SK-N-SH treated with all-trans-retinoic acid at 6 μM for 48 hours (cell line): ENCODE results near the gene FDCSP.

Experiments
- ATAC-seq: fragments of 200-7000 bp; cut with Tn5 transposase; 3 replicates; pipeline ENCODE4 v1.9.1; 2020; ENCODE audit warnings: mild to moderate bottlenecking, moderate library complexity
- ARNTL ChIP-seq: fragments of 450-650 bp; formaldehyde crosslinking; IDR thresholded peaks from 2 replicates; pipeline ENCODE4 v1.5.0; 2020; ENCODE audit warnings: low read depth, mild to moderate bottlenecking, moderate library complexity, borderline replicate concordance
- BACH2 ChIP-seq: fragments of 250-450 bp; sonication (Bioruptor Pico); IDR thresholded peaks from 2 replicates; pipeline ENCODE4 v1.9.0; 2021; ENCODE audit warnings: mild to moderate bottlenecking, borderline replicate concordance
- CSDC2 ChIP-seq: fragments of 250-450 bp; sonication (Bioruptor Pico); IDR thresholded peaks from 2 replicates; pipeline ENCODE4 v1.5.0; 2020; ENCODE audit warnings: mild to moderate bottlenecking, moderate library complexity
- ESRRG ChIP-seq: fragments of 250-450 bp; sonication (Bioruptor Pico); IDR thresholded peaks from 2 replicates; pipeline ENCODE4 v1.6.1; 2021; ENCODE audit warnings: mild to moderate bottlenecking
- GLIS3 ChIP-seq: fragments of 250-450 bp; sonication (Bioruptor Pico); IDR thresholded peaks from 2 replicates; pipeline ENCODE4 v1.5.0; 2020; ENCODE audit warnings: mild to moderate bottlenecking, moderate library complexity
- ISL1 ChIP-seq: fragments of 250-450 bp; sonication (Bioruptor Pico); IDR thresholded peaks from 2 replicates; pipeline ENCODE4 v2.1.2; 2022; ENCODE audit warnings: mild to moderate bottlenecking, moderate library complexity
- OSR1 ChIP-seq: fragments of 250-450 bp; sonication (Bioruptor Pico); IDR thresholded peaks from 2 replicates; pipeline ENCODE4 v1.8.0; 2022; ENCODE audit warnings: moderate library complexity, mild to moderate bottlenecking, inconsistent platforms
- POU6F1 ChIP-seq: fragments of 250-450 bp; sonication (Bioruptor Pico); IDR thresholded peaks from 2 replicates; pipeline ENCODE4 v1.8.0; 2021; ENCODE audit warnings: low read depth, mild to moderate bottlenecking, moderate library complexity, borderline replicate concordance
- PPARA ChIP-seq: fragments of 250-450 bp; sonication (Bioruptor Pico); IDR thresholded peaks from 2 replicates; pipeline ENCODE4 v1.5.0; 2020; ENCODE audit warnings: mild to moderate bottlenecking, borderline replicate concordance
- RARB ChIP-seq: fragments of 250-450 bp; sonication (Bioruptor Pico); IDR thresholded peaks from 2 replicates; pipeline ENCODE4 v1.8.0; 2021; ENCODE audit warnings: mild to moderate bottlenecking, moderate library complexity
- TCF4 ChIP-seq: fragments of 250-450 bp; sonication (Bioruptor Pico); IDR thresholded peaks from 2 replicates; pipeline ENCODE4 v1.8.0; 2021; ENCODE audit warnings: mild to moderate bottlenecking, moderate library complexity, borderline replicate concordance
- TOX ChIP-seq: fragments of 250-450 bp; sonication (Bioruptor Pico); IDR thresholded peaks from 2 replicates; pipeline ENCODE4 v1.8.0; 2021; ENCODE audit warnings: mild to moderate bottlenecking, moderate library complexity, borderline replicate concordance
- TSHZ2 ChIP-seq: fragments of 250-450 bp; sonication (Bioruptor Pico); IDR thresholded peaks from 2 replicates; pipeline ENCODE4 v1.5.0; 2020; ENCODE audit warnings: mild to moderate bottlenecking, moderate library complexity
- ZC3H10 ChIP-seq: fragments of 250-450 bp; sonication (Bioruptor Pico); IDR thresholded peaks from 2 replicates; pipeline ENCODE4 v1.5.1; 2021; ENCODE audit warnings: mild to moderate bottlenecking, moderate library complexity
- ZFP3 ChIP-seq: fragments of 250-450 bp; sonication (Bioruptor Pico); IDR thresholded peaks from 2 replicates; pipeline ENCODE4 v1.5.0; 2020; ENCODE audit warnings: mild to moderate bottlenecking, moderate library complexity
- ZFP30 ChIP-seq: fragments of 450-650 bp; formaldehyde crosslinking; IDR thresholded peaks from 2 replicates; pipeline ENCODE4 v1.5.0; 2022; ENCODE audit warnings: mild to moderate bottlenecking, moderate library complexity
- ZNF565 ChIP-seq: fragments of 450-650 bp; formaldehyde crosslinking; conservative IDR thresholded peaks from 2 replicates; pipeline ENCODE4 v1.5.0; 2020; ENCODE audit warnings: low read depth, mild to moderate bottlenecking, moderate library complexity
- ZNF70 ChIP-seq: fragments of 450-650 bp; formaldehyde crosslinking; IDR thresholded peaks from 2 replicates; pipeline ENCODE4 v1.5.0; 2020; ENCODE audit warnings: mild to moderate bottlenecking, moderate library complexity
- ZNF8 ChIP-seq: fragments of 450-650 bp; formaldehyde crosslinking; IDR thresholded peaks from 2 replicates; pipeline ENCODE4 v1.5.0; 2020; ENCODE audit warnings: mild to moderate bottlenecking, moderate library complexity
- TF ChIP-seq, protein P1 (sequence below): fragments of 250-450 bp; sonication (Bioruptor Pico); IDR thresholded peaks from 2 replicates; pipeline ENCODE4 v1.8.0; 2020; ENCODE audit warnings: mild to moderate bottlenecking, moderate library complexity, borderline replicate concordance
- TF ChIP-seq, protein P2 (sequence below): fragments of 250-450 bp; sonication (Bioruptor Pico); IDR thresholded peaks from 2 replicates; pipeline ENCODE4 v1.5.1; 2020; ENCODE audit warnings: low read depth, mild to moderate bottlenecking, moderate library complexity

The FDCSP gene

GRCh38 chr4:70192895-70193294 is 33.0 kb upstream of the FDCSP start (continued):
- TF ChIP-seq ESRRG (CRISPR knock-in tag), result no peak

DNA sequence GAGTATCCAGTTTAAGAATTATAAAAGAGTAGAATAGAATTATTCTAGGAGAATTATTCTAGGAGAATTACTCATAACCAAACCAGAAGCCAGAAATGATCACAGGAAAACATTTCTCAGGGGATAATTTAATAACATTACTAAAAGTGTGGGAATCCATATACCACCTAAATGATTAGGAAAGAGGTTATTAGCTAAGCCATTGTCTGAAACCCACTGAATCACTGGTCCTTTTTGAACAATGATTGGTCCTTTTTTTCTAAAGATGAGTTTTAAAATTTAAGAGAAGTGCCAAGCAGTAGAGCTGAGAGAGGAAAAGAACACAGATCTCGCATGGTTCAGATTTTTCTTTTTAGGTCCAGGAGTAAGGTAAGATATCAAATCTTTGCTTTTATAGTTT is 30.5 kb upstream of the FDCSP start, which contains the start of gene ODAM:
Gene ODAM (plus strand): TSS at position 301 of the 400 bp plus-strand sequence. CDS start 819 bp downstream, outside the sequence.
- no peak for ATAC-seq
- TF ChIP-seq CSDC2, result no peak
- no peak for TF ChIP-seq OSR1 (CRISPR knock-in tag)
- TF ChIP-seq ARNTL (CRISPR knock-in tag), result no peak
- TF ChIP-seq TSHZ2 (CRISPR knock-in tag), result no peak
- no peak for TF ChIP-seq GLIS3 (CRISPR knock-in tag)
- TF ChIP-seq ZNF8 (CRISPR knock-in tag), result no peak
- TF ChIP-seq, protein P1, sequence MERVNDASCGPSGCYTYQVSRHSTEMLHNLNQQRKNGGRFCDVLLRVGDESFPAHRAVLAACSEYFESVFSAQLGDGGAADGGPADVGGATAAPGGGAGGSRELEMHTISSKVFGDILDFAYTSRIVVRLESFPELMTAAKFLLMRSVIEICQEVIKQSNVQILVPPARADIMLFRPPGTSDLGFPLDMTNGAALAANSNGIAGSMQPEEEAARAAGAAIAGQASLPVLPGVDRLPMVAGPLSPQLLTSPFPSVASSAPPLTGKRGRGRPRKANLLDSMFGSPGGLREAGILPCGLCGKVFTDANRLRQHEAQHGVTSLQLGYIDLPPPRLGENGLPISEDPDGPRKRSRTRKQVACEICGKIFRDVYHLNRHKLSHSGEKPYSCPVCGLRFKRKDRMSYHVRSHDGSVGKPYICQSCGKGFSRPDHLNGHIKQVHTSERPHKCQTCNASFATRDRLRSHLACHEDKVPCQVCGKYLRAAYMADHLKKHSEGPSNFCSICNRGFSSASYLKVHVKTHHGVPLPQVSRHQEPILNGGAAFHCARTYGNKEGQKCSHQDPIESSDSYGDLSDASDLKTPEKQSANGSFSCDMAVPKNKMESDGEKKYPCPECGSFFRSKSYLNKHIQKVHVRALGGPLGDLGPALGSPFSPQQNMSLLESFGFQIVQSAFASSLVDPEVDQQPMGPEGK, result no peak
- TF ChIP-seq TCF4, result no peak
- TF ChIP-seq ZNF565 (CRISPR knock-in tag), result no peak
- TF ChIP-seq BACH2 (CRISPR knock-in tag), result no peak
- TF ChIP-seq, protein P2, sequence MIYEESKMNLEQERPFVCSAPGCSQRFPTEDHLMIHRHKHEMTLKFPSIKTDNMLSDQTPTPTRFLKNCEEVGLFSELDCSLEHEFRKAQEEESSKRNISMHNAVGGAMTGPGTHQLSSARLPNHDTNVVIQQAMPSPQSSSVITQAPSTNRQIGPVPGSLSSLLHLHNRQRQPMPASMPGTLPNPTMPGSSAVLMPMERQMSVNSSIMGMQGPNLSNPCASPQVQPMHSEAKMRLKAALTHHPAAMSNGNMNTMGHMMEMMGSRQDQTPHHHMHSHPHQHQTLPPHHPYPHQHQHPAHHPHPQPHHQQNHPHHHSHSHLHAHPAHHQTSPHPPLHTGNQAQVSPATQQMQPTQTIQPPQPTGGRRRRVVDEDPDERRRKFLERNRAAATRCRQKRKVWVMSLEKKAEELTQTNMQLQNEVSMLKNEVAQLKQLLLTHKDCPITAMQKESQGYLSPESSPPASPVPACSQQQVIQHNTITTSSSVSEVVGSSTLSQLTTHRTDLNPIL, result no peak
- TF ChIP-seq ISL1 (CRISPR knock-in tag), result no peak
- TF ChIP-seq RARB, result no peak
- TF ChIP-seq ZFP30 (CRISPR knock-in tag), result no peak
- TF ChIP-seq PPARA, result no peak
- TF ChIP-seq POU6F1 (CRISPR knock-in tag), result no peak
- no peak for TF ChIP-seq ZC3H10 (CRISPR knock-in tag)
- TF ChIP-seq, all 23 proteins: peak for 0

DNA sequence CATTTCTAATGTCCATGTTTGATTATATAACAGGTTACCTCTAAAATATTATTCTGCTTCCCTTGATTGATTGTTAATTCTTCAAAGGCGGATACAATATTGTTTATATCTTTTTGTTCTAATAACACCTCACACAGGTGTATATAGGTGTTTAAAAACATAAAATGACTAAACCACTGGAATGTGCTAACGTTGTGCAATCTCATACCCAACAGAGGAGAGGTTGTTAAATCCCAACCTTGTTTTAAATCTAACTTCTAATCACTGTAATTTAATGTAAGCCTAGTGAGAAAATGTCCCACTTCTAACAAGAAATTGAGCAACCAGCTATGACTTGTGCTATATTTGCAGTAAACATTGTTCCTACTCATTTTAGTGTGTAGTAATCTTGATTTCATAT is 29.1 kb upstream of the FDCSP start:
- TF ChIP-seq ZNF565 (CRISPR knock-in tag), result no peak
- no peak for TF ChIP-seq OSR1 (CRISPR knock-in tag)
- no peak for TF ChIP-seq CSDC2
- TF ChIP-seq, all 23 proteins: peak for 0
- ATAC-seq, result no peak

- ATAC-seq, result no peak
- TF ChIP-seq ZC3H10 (CRISPR knock-in tag), result no peak
- no peak for TF ChIP-seq BACH2 (CRISPR knock-in tag)
- no peak for TF ChIP-seq POU6F1 (CRISPR knock-in tag)
- TF ChIP-seq CSDC2, result no peak
- TF ChIP-seq TOX, result no peak
- TF ChIP-seq ISL1 (CRISPR knock-in tag), result no peak
- no peak for TF ChIP-seq TCF4
- no peak for TF ChIP-seq ESRRG (CRISPR knock-in tag)
- no peak for TF ChIP-seq OSR1 (CRISPR knock-in tag)
- no peak for TF ChIP-seq ZFP3 (CRISPR knock-in tag)
- no peak for TF ChIP-seq ZNF565 (CRISPR knock-in tag)
- TF ChIP-seq PPARA, result no peak
- TF ChIP-seq RARB, result no peak
- no peak for TF ChIP-seq ZFP30 (CRISPR knock-in tag)
- TF ChIP-seq ZNF70 (CRISPR knock-in tag), result no peak
- TF ChIP-seq, protein P2, result no peak
- TF ChIP-seq TSHZ2 (CRISPR knock-in tag), result no peak
- TF ChIP-seq ARNTL (CRISPR knock-in tag), result no peak
- TF ChIP-seq GLIS3 (CRISPR knock-in tag), result no peak
- TF ChIP-seq, all 23 proteins: peak for 0
These were observed 28.1 kb upstream of the FDCSP start for GRCh38 chr4:70197842-70198241.
